Prostate gland (tissue), 2 donors: ENCODE results near the gene MYO16.

Experiments
- POLR2A ChIP-seq: fragments of 450-650 bp; IDR thresholded peaks from one replicate; pipeline ENCODE4 v1.6.1; 2016; ENCODE audit warnings: antibody characterized with exemption, mild to moderate bottlenecking
- POLR2AphosphoS5 ChIP-seq: sonication (generic); formaldehyde crosslinking; IDR thresholded peaks from one replicate; pipeline ENCODE4 v1.6.1; 2017; ENCODE audit warnings: antibody characterized with exemption
- TF ChIP-seq, protein P1 (sequence below), 4 experiments: fragments of 200-600 bp in 2 of 4; fragments of 450-650 bp in 2 of 4; sonication (generic) in 2 of 4; IDR thresholded peaks; 1 replicate in 3 of 4; 2 replicates in 1 of 4; pipeline ENCODE4 v1.5.1; 2016 to 2019; ENCODE audit warnings: antibody characterized with exemption in 4 of 4, mild to moderate bottlenecking in 2 of 4, moderate library complexity in 2 of 4

DNA sequence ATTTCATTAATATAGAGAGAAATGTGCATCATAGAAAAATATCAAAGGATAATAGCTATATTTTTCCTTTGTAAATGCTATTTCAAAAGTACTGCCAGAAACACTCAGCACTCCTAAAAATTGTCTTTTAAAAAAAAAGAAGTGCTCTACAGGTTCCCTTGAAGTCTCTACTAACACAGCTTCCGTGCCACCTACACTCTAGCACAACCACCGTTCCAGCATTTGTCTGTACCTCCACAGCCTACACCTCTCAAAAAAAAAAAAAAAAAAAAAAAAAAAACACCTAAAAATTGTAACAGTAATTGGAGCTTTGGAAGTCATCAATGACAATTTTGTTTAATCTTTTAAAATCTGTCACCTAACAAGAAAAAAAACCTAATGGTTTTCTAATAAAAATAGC, 485.6 kb downstream of the MYO16 start:
- TF ChIP-seq, protein P1, sequence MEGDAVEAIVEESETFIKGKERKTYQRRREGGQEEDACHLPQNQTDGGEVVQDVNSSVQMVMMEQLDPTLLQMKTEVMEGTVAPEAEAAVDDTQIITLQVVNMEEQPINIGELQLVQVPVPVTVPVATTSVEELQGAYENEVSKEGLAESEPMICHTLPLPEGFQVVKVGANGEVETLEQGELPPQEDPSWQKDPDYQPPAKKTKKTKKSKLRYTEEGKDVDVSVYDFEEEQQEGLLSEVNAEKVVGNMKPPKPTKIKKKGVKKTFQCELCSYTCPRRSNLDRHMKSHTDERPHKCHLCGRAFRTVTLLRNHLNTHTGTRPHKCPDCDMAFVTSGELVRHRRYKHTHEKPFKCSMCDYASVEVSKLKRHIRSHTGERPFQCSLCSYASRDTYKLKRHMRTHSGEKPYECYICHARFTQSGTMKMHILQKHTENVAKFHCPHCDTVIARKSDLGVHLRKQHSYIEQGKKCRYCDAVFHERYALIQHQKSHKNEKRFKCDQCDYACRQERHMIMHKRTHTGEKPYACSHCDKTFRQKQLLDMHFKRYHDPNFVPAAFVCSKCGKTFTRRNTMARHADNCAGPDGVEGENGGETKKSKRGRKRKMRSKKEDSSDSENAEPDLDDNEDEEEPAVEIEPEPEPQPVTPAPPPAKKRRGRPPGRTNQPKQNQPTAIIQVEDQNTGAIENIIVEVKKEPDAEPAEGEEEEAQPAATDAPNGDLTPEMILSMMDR (IDR thresholded peaks at IDR 0.05) = no peak
- TF ChIP-seq POLR2A (no peak), POLR2AphosphoS5 (no peak)
